DMS53 (cell line): ENCODE measurements around the gene NEB.

Experiments used
- DNase-seq: peaks from one replicate; lab custom pipeline; 2025; lab: John Stamatoyannopoulos, UW

Gene NEB

GRCh38 chr2:151695778-151696177, 38.5 kb downstream of the NEB start:
- DNase-seq: no peak

- no peak for DNase-seq
Observed at GRCh38 chr2:151691631-151692030, 42.6 kb downstream of the NEB start.

GRCh38 chr2:151688719-151689118, 45.6 kb downstream of the NEB start:
- no peak for DNase-seq

GRCh38 chr2:151682459-151683003, 51.7 kb downstream of the NEB start:
- DNase-seq: no peak

GRCh38 chr2:151681051-151681450, 53.2 kb downstream of the NEB start:
- DNase-seq: no peak

DNA sequence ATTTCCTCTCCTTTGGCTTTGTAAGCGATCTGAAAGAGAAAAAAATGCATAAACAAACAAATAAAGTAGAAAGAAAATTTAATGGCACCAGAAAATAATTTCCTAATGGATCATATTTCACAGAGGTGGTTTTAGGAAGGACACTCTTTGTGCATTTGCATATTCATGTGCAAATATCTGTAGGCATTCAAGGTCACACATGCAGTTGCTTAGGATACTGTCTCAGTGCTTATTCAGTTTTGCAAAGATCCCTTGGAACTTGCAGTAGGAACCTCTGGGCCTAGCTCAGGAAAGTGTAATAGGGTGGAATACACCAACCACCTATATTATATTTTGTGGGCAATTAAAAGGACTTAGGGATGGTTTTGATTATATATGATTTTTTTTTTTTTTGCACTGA, 54.3 kb downstream of the NEB start:
- DNase-seq: no peak

DNA sequence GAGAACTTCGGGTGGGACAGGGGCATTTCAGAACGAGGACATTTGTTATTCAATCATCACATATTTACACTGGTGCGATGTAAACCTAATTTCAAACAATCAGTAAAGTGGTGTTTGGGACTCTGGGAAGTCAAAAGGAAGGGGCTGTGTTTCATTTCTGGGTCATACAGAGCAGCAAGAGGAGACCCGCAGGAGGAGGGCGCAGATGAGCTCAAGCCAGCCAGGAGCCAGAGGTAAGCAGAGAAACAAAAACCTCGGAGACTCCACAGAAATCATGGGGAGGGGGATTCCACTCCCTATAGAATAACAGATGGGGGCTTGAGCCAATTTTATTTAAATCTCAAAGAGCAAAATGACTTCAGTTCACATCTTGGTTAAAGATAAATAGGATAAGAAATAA, 55.4 kb downstream of the NEB start:
- DNase-seq: no peak

GRCh38 chr2:151673016-151673415, 61.3 kb downstream of the NEB start:
- no peak for DNase-seq

- DNase-seq: no peak
Observed at GRCh38 chr2:151672277-151672676, 62.0 kb downstream of the NEB start.

DNA sequence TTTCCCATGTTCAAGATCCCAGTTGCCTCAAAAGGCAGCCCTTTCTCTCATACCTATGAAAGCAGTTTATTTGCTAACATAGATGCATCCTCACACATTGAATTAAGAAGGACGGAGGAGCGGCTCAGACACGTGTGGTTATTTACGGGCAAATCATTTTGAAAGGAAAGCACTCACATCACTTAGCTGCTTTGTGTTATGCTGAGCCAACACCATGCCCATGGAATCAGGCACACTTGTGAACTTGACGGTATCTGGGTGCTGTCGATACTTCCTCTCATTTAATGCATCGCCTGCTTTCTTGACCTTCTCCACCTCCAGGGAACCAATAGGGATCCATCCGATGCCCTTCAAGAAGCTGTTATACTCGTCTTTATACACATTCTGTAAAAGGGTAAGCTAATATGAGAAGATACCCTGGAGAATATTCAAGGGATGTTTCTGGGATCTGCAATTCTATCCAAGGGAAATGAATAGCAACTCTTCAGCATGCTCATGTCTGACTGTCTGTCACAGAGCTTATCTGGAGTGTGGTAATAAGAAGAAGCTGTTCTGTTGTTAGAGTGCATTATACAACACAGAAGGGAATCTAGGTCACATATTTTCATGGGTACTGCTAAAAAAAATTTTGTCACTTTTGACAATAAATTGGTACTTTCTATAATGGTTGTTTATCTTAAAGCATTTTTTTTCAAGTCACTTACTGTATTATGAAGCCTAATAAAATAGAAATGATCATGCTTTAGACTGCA, 63.3 kb downstream of the NEB start:
- DNase-seq: no peak

GRCh38 chr2:151670346-151670745, 63.9 kb downstream of the NEB start:
- no peak for DNase-seq

DNA sequence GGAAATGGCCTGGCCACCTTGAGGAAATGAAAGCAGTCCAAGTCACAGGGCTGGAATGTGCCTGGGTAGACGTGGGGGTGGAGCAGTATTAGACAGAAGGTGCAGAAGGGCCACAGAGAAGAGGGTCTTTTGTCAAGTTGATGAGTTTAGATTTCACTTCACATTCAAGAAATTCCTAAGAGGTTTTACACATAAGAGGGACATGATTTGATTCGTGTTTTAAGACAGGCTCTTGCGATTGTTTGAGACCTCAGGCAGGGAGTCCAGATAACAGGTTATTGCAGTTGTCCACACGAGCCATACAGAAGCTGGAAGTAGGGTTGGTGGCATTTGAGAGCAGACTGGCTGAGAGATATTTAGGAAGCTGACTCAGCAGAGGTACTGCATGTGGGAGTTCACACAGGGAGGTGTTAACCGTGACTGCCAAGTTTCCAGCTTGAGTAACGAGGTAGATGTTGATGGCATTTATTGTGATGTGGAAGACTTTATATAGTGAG, 64.6 kb downstream of the NEB start:
- no peak for DNase-seq

- no peak for DNase-seq
Observed at GRCh38 chr2:151668737-151669136, 65.5 kb downstream of the NEB start.

- no peak for DNase-seq
Observed at GRCh38 chr2:151665959-151666358, 68.3 kb downstream of the NEB start.

GRCh38 chr2:151664520-151664919, 69.8 kb downstream of the NEB start:
- DNase-seq: no peak

- DNase-seq: no peak
Observed at GRCh38 chr2:151661625-151662024, 72.7 kb downstream of the NEB start.

DNA sequence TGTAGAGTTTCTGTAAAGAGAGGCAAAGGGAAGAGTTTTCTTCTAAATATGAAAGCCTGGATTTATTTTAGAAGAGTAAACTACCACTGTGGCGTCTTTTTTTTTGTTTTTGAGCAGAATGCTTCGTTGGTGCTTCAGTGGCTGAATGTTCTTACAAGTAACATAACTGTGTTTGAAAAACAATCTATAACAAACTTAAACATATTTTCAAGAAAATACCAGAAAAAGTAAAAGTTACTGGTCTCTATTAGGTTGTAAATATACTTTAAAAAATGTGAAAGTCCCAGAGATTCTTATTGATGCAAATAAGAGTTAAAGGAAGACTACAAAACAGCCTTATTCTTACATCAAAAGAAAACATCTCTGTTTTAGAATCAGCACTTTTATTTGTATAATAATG, 76.2 kb downstream of the NEB start:
- DNase-seq: no peak

- DNase-seq: no peak
Observed at GRCh38 chr2:151657667-151658076, 76.6 kb downstream of the NEB start.

DNA sequence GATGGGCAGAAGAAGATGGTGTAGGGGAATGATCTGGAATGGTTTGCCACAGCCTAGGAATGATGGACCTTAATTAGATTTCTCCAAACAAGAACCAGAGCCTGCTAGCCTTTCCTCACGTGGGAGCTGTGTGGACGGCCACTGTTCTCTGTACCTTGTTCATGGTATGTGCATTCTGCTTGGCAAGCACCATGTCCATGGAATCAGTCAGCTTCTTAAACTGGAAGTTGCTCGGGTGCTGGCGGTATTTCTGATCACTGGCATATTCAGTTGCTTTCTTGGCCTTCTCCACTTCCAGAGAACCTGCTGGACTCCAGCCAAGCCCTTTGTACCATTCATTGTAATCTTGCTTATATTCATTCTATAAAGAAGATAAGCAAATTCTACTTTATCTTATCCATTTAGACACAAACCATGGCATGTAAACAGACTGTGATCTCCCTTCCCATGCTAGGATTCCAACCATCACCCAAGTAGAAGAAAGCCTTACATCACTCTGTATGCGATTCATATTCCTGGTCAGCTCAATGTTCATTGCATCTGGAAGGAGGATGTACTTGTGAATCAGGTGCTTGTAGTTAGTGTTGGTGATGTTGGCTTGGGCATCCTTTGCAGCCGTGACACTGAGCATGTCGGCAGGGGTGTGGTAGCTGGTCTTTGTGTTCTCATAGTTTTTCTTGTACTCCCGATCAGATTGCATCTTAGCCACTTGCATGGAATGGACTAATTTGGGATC, 78.4 kb downstream of the NEB start:
- no peak for DNase-seq

DNA sequence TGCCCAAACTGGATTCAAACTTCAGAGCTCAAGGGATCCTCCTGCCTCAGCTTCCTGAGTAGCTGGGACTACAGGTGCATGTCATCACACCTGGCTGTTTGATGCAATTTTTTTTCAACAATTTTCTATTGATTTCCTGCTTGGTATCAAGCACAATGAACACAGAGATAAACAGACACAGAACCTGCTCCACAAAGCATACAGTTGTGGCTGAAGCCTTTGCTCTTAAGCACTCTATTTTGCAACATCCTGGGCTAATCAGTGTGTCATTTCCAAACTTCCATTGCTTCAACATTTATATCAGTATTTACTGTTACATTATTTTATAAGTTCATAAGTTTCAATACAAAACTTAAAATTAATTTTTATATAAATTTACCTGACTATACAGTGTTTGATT, 79.4 kb downstream of the NEB start:
- DNase-seq: peak; percentile 13

DNA sequence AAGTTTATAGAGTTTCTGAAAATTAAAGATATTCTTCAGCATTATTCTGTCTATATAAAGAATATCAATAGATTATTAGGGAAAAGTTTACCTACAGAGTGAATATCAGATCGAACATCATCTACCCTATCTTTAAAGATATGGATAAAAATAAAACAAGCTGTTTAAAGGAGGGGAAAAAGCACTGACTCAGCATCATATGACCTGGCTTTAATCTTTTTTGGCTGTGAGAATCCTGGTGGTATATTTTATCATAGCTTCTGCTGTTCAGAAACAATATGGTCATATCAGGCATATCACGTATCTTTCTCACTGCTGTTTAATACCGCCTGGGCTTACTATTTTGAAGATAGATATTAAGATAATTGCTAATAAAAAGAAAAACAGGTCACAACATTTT, 80.2 kb downstream of the NEB start:
- DNase-seq: no peak

GRCh38 chr2:151651274-151651673, 83.0 kb downstream of the NEB start:
- peak; percentile 28 for DNase-seq

- no peak for DNase-seq
Observed at GRCh38 chr2:151650456-151650855, 83.8 kb downstream of the NEB start.
